GM12874 (cell line): ENCODE results near the gene HMOX1.

ENCODE experiments used
- CTCF ChIP-seq: IDR thresholded peaks from 2 replicates; pipeline ENCODE4 v1.5.1; 2011; ENCODE audit warnings: low read depth, mild to moderate bottlenecking, control low read depth, low read length, moderate library complexity; ENCODE audit not compliant: insufficient read depth

HMOX1 gene

GRCh38 chr22:35397095-35397904 is 16.4 kb downstream of the HMOX1 start:
- TF ChIP-seq CTCF, result no peak

GRCh38 chr22:35398591-35398973 is 17.7 kb downstream of the HMOX1 start:
- TF ChIP-seq CTCF, result no peak

DNA sequence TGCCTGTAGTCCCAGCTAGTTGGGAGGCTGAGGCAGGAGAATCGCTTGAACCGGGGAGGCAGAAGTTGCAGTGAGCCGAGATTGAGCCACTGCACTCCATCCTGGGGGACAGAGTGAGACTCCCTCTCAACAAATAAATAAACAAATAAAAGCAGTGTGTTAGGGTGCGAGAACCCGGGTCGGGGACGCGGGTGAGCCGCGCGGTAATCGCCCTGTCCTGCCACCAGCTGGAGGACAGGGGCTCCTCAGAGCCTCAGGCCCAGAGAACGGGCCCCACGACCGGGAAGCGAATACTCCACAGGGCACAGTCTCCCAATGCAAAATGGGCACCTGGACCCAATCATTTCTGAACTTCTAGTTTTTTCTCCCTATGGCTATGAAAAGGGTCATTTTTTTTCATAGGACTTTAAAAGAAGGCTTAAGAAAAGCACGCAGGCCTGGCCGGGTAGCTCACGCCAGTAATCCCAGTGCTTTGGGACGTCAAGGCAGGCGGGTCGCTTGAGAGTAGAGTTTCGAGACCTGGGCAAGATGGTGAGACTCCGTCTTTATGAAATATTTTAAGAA is 18.3 kb downstream of the HMOX1 start:
- TF ChIP-seq CTCF, result no peak

- TF ChIP-seq CTCF, result no peak
Measured at GRCh38 chr22:35399678-35400500, 19.0 kb downstream of the HMOX1 start, which contains the start of gene MCM5. Gene MCM5, plus strand, starts transcription at chr22:35400140. Its CDS starts 299 bp downstream, at chr22:35400439.

DNA sequence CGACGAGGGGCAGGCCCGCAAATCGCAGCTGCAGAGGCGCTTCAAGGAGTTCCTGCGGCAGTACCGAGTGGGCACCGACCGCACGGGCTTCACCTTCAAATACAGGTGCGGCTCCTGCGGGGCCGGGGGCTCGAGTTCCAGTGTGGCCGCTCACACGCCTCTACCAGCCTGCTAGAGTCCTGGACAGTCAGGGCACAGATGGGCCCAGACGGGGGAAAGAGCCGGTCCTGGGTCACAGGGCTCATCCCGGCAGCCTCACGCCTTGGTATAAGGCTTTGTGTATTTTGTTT is 19.6 kb downstream of the HMOX1 start:
- TF ChIP-seq CTCF, result no peak

- no peak for TF ChIP-seq CTCF
Measured at GRCh38 chr22:35401863-35402262, 21.0 kb downstream of the HMOX1 start.

DNA sequence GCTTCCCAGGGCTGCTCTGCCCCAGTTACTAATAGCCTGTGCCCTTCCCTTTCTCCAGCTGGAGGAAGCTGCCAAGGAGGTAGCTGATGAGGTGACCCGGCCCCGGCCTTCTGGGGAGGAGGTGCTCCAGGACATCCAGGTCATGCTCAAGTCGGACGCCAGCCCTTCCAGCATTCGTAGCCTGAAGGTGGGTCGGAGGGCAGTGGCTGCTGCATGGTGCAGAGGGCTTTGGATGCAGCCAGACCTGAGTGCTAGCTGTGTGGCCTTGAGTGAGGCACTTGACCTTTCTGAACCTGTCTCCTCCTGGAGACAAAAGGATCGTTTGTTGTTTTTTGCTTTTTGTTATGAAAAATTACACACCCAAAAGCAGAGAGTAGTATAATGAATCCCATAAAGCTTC is 22.5 kb downstream of the HMOX1 start:
- no peak for TF ChIP-seq CTCF
